GM12878 (cell line): ENCODE measurements around the gene ACOT13. TPM values are rescaled to one million over a fixed set of nuclear protein-coding genes. Genes with fewer than 3 reads are reported as not detected.
"Not testable (repeated sequence)": the region's sequence is repeated elsewhere in the genome, so short reads cannot be mapped to it uniquely, and the experiment has no call there.

Experiments
- ATAC-seq: fragments of 200-7000 bp; cut with Tn5 transposase; 3 replicates; pipeline ENCODE4 v1.9.1; 2020; ENCODE audit warnings: mild to moderate bottlenecking, moderate library complexity
- BruUV-seq: library from RNA; stranded (reverse); fragments of 400-500 nt; replicated peaks from 2 replicates; lab custom pipeline; 2021; lab: Mats Ljungman, UMichigan
- CTCF ChIA-PET: fragments of 300-600 bp; sonication (Branson Sonifier 250); formaldehyde crosslinking; extraction: SDS; loops from one replicate; lab custom pipeline; 2021; ENCODE audit warnings: inconsistent platforms; lab: Yijun Ruan, JAX
- POLR2A ChIA-PET: fragments of 350-600 bp; formaldehyde crosslinking; extraction: SDS; loops from one replicate; lab custom pipeline; 2021; ENCODE audit warnings: inconsistent platforms; lab: Charles Lee
- RAD21 ChIA-PET: fragments of 300-600 bp; sonication (Branson Sonifier 250); formaldehyde crosslinking; loops from one replicate; lab custom pipeline; 2023; ENCODE audit warnings: antibody characterized with exemption; ENCODE audit not compliant: unreplicated experiment; lab: Charles Lee
- SMC1A ChIA-PET: fragments of 300-600 bp; sonication (Branson Sonifier 250); formaldehyde crosslinking; loops from one replicate; lab custom pipeline; 2023; ENCODE audit not compliant: unreplicated experiment, uncharacterized antibody; lab: Charles Lee
- DNase-seq: peaks from one replicate; pipeline ENCODE4 v3.0.0-alpha.2; 2011; ENCODE audit warnings: low read depth, low spot score
- FAIRE-seq: peaks from 3 replicates; lab custom pipeline; 2011; peaks lifted over from hg19 to GRCh38; lab: Jason Lieb, UNC
- H2AFZ ChIP-seq: 2 replicates; pipeline ENCODE4 v1.6.0; 2011; ENCODE audit warnings: low read depth, low read length, control low read depth; ENCODE audit not compliant: control insufficient read depth
- H3K27ac ChIP-seq: 2 replicates; pipeline ENCODE4 v1.5.1; 2011; ENCODE audit warnings: control low read depth; ENCODE audit not compliant: control insufficient read depth, insufficient read depth
- H3K27me3 ChIP-seq, 2 experiments: replicated peaks in 1 of 2; 2 replicates each; pipeline versions ENCODE4 v1.6.0 to v1.6.1; 2011; ENCODE audit warnings: low read length in 1 of 2; ENCODE audit not compliant: control insufficient read depth in 2 of 2, insufficient read depth in 2 of 2
- H3K36me3 ChIP-seq, 2 experiments: 2 replicates each; pipeline ENCODE4 v1.5.1; 2011; ENCODE audit warnings: low read length in 1 of 2; ENCODE audit not compliant: control insufficient read depth in 2 of 2, insufficient read depth in 2 of 2
- H3K4me1 ChIP-seq: 2 replicates; pipeline ENCODE4 v1.6.1; 2011; ENCODE audit warnings: mild to moderate bottlenecking, low read length, moderate library complexity, mixed read lengths; ENCODE audit not compliant: control insufficient read depth, insufficient read depth
- H3K4me2 ChIP-seq: 2 replicates; pipeline ENCODE4 v1.6.0; 2011; ENCODE audit warnings: control low read depth; ENCODE audit not compliant: control insufficient read depth, insufficient read depth
- H3K4me3 ChIP-seq: fragments of 200-600 bp; sonication (generic); 2 replicates; pipeline ENCODE4 v1.5.1; 2016
- H3K79me2 ChIP-seq: 2 replicates; pipeline ENCODE4 v1.6.0; 2011; ENCODE audit warnings: low read length; ENCODE audit not compliant: control insufficient read depth, insufficient read depth
- H3K9ac ChIP-seq: 2 replicates; pipeline ENCODE4 v1.8.0; 2011; ENCODE audit warnings: low read length, control low read depth, mixed read lengths; ENCODE audit not compliant: control insufficient read depth, insufficient read depth
- H3K9me3 ChIP-seq: replicated peaks from 3 replicates; pipeline ENCODE4 v1.5.1; 2011; ENCODE audit warnings: mild to moderate bottlenecking, low read length; ENCODE audit not compliant: control insufficient read depth, insufficient read depth
- H4K20me1 ChIP-seq: 2 replicates; pipeline ENCODE4 v1.6.0; 2011; ENCODE audit not compliant: control insufficient read depth, insufficient read depth
- HDGF ChIP-seq: fragments of 450-650 bp; IDR thresholded peaks from 2 replicates; pipeline ENCODE4 v1.6.1; 2016; ENCODE audit warnings: antibody characterized with exemption
- MLLT1 ChIP-seq: fragments of 450-650 bp; IDR thresholded peaks from 2 replicates; pipeline ENCODE4 v1.6.1; 2016; ENCODE audit warnings: mild to moderate bottlenecking
- NBN ChIP-seq: fragments of 450-650 bp; IDR thresholded peaks from 2 replicates; pipeline ENCODE4 v1.6.1; 2016
- RAD21 ChIP-seq: IDR thresholded peaks from 2 replicates; pipeline ENCODE4 v1.6.1; 2011; ENCODE audit warnings: mild to moderate bottlenecking, low read depth, low read length, moderate library complexity; ENCODE audit not compliant: insufficient read depth
- RB1 ChIP-seq: fragments of 450-650 bp; formaldehyde crosslinking; IDR thresholded peaks from 2 replicates; pipeline ENCODE4 v1.6.1; 2017; ENCODE audit warnings: mild to moderate bottlenecking, borderline replicate concordance
- SMC3 ChIP-seq: IDR thresholded peaks from 2 replicates; pipeline ENCODE4 v1.6.1; 2011; ENCODE audit warnings: low read length, improper control_type of control experiment, borderline replicate concordance
- WGBS: methylation state at CpG from one replicate; pipeline ENCODE4 v1.1.6; 2016; ENCODE audit warnings: low lambda C conversion rate; ENCODE audit not compliant: insufficient replicate concordance, insufficient coverage; ENCODE audit errors: missing lambda C conversion rate; 5-methylcytosine and 5-hydroxymethylcytosine counted together
- in situ Hi-C: fragments of 300-500 bp; cut with MboI; formaldehyde crosslinking; loops from 9 replicates; pipeline ENCODE4 v1.14.3; 2018; ENCODE audit warnings: mixed read lengths
- intact Hi-C: fragments of 100-400 bp; cut with micrococcal nuclease; formaldehyde crosslinking; loops from one replicate; pipeline ENCODE4 v1.14.2; 2022; ENCODE audit not compliant: unreplicated experiment
- polyA plus RNA-seq, 11 experiments: library from polyadenylated mRNA; depleted of rRNA in 4 of 11; unstranded in 6 of 11; stranded (reverse) in 5 of 11; fragments of >200 nt; fragmentation: Nextera tagmentation in 4 of 11; fragmentation: Illumina TruSeq in 1 of 11; extraction: Ambion mirVana in 4 of 11; extraction: Trizol in 1 of 11; gene quantifications; 1 replicate in 1 of 11; 2 replicates in 10 of 11; pipeline versions ENCODE4 v1.2.1 to v1.2.3, GENCODE V29; 2011 to 2016; ENCODE audit warnings: inconsistent platforms in 2 of 11, missing spikeins in 2 of 11, low read depth in 1 of 11
- total RNA-seq, 4 experiments: library from RNA; depleted of rRNA in 3 of 4; stranded (reverse); fragments of >200 nt in 3 of 4; fragmentation: Illumina TruSeq in 1 of 4; extraction: Trizol in 1 of 4; gene quantifications; 2 replicates each; pipeline versions ENCODE4 v1.2.1 to v1.2.3, GENCODE V29; 2013 to 2021
- TF ChIP-seq, protein P1 (sequence below), 3 experiments: IDR thresholded peaks in 2 of 3; conservative IDR thresholded peaks in 1 of 3; 2 replicates each; pipeline ENCODE4 v1.5.1; 2011; ENCODE audit warnings: low read depth in 3 of 3, low read length in 3 of 3, mild to moderate bottlenecking in 3 of 3, control low read depth in 2 of 3, moderate library complexity in 2 of 3, inconsistent platforms in 1 of 3, mixed read lengths in 1 of 3; ENCODE audit not compliant: control insufficient read depth in 2 of 3, insufficient read depth in 1 of 3; ENCODE audit errors: extremely low read depth in 1 of 3

The ACOT13 gene
- total and polyA plus RNA-seq, 10 of the 15 experiments (the other 5 are each of a cell fraction or from before 2014, with no cell fraction given) = 6.0 to 60.6 (median 36.6) TPM

DNA sequence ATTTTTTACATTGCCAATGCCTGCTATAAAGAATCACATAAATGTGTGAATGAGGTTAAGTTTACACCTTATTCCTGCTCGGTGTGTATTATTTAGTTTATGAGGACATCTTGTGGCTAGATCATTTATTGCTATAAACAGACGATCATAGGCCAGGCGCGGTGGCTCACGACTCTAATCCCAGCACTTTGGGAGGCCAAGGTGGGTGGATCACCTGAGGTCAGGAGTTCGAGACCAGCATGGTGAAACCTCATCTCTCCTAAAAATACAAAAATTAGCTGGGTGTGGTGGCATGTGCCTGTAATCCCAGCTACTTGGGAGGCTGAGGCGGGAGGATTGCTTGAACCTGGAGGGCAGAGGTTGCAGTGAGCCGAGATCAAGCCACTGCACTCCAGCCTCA lies 28.8 kb downstream of the ACOT13 start:
- FAIRE-seq, H3K9me3 ChIP-seq, H3K4me3 ChIP-seq, BruUV-seq, H3K79me2 ChIP-seq, POLR2A ChIA-PET, DNase-seq, H2AFZ ChIP-seq, H3K9ac ChIP-seq, H3K4me2 ChIP-seq, H3K27ac ChIP-seq, H3K27me3 ChIP-seq, H3K36me3 ChIP-seq, H3K4me1 ChIP-seq, H4K20me1 ChIP-seq: not testable (repeated sequence)
- 26% methylated on average over 8 of the region's 8 CpGs for WGBS
- ChIA-PET SMC1A (interaction anchor here (1.2 to 1.5 kb wide), 3 partner anchors 63 to 114 kb away, joined by 3 to 5 read pairs (median 3); no protein-coding TSS in a partner anchor), CTCF (interaction anchor here (0.7 to 4.8 kb wide), 9 partner anchors 20 to 172 kb away, joined by 3 to 35 read pairs (median 5); no protein-coding TSS in a partner anchor), RAD21 (interaction anchor here (1.6 kb wide), 1 partner anchor 114 kb away, joined by 9 read pairs; no protein-coding TSS in a partner anchor)
- peak; percentile 92 for ATAC-seq
- TF ChIP-seq HDGF (0 out of 2 replicates have a peak, but pooled peaks have one; percentile 50), NBN (0 out of 2 replicates have a peak, but pooled peaks have one; percentile 25), RAD21 (peak; percentile 78), SMC3 (peak; percentile 43; the same call in 1 of the 2 replicates), MLLT1 (peak; percentile 49; the same call in 1 of the 2 replicates), RB1 (0 out of 2 replicates have a peak, but pooled peaks have one; percentile 18)
- TF ChIP-seq, protein P1, sequence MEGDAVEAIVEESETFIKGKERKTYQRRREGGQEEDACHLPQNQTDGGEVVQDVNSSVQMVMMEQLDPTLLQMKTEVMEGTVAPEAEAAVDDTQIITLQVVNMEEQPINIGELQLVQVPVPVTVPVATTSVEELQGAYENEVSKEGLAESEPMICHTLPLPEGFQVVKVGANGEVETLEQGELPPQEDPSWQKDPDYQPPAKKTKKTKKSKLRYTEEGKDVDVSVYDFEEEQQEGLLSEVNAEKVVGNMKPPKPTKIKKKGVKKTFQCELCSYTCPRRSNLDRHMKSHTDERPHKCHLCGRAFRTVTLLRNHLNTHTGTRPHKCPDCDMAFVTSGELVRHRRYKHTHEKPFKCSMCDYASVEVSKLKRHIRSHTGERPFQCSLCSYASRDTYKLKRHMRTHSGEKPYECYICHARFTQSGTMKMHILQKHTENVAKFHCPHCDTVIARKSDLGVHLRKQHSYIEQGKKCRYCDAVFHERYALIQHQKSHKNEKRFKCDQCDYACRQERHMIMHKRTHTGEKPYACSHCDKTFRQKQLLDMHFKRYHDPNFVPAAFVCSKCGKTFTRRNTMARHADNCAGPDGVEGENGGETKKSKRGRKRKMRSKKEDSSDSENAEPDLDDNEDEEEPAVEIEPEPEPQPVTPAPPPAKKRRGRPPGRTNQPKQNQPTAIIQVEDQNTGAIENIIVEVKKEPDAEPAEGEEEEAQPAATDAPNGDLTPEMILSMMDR (IDR thresholded peaks at IDR 0.05 in 2 of 3, conservative IDR thresholded peaks at IDR 0.05 in 1 of 3; ENCODE audit: control insufficient read depth in 2 of 3, extremely low read depth in 1 of 3, insufficient read depth in 1 of 3, low read depth in 3 of 3, low read length in 3 of 3) = peak; percentile 26 to 59 (median 39); a peak in 5 of 6 replicates
- intact Hi-C loops (loop anchor here (1.0 to 2.0 kb wide), 3 partner anchors 114 to 265 kb away; no protein-coding TSS in a partner anchor), in situ Hi-C loops (loop anchor here (5.0 to 10.0 kb wide), 3 partner anchors 113 to 411 kb away; no protein-coding TSS in a partner anchor)
